Natural killer cell (primary cell): Measurements from ENCODE around the gene LDAH. TPM values are rescaled to one million over a fixed set of nuclear protein-coding genes. Genes with fewer than 3 reads are reported as not detected.

ENCODE experiments used
- ATAC-seq, 3 donors: fragments of 150-1000 bp in 2 of 3; fragments of 200-7000 bp in 1 of 3; cut with Tn5 transposase; 1 replicate in 1 of 3; 2 replicates in 2 of 3; pipeline ENCODE4 v1.10.0; 2021; ENCODE audit warnings: mild to moderate bottlenecking in 2 of 3, moderate library complexity in 2 of 3
- DNase-seq, 2 donors: peaks; one replicate each; pipeline versions ENCODE4 v3.0.0 to v3.0.0-alpha.2; 2013 to 2021; ENCODE audit warnings: mixed read lengths in 1 of 2
- H3K27ac ChIP-seq: one replicate; pipeline ENCODE4 v1.5.1; 2013; ENCODE audit warnings: mild to moderate bottlenecking, low read length
- H3K27me3 ChIP-seq: one replicate; pipeline ENCODE4 v1.6.1; 2013; ENCODE audit warnings: low read length; ENCODE audit not compliant: control insufficient read depth, insufficient read depth
- H3K36me3 ChIP-seq: one replicate; pipeline ENCODE4 v1.6.1; 2013; ENCODE audit warnings: low read length; ENCODE audit not compliant: control insufficient read depth, insufficient read depth
- H3K4me1 ChIP-seq: one replicate; pipeline ENCODE4 v1.6.1; 2013; ENCODE audit warnings: low read length; ENCODE audit not compliant: control insufficient read depth, insufficient read depth
- H3K4me3 ChIP-seq: one replicate; pipeline ENCODE4 v1.5.1; 2013; ENCODE audit warnings: low read length
- H3K9me3 ChIP-seq: one replicate; pipeline ENCODE4 v1.6.1; 2013; ENCODE audit warnings: low read length; ENCODE audit not compliant: control insufficient read depth, insufficient read depth
- H3K27ac Mint-ChIP-seq, 2 donors: one replicate each; pipeline ENCODE4 v1.8.0; 2022; ENCODE audit warnings: mild to moderate bottlenecking in 2 of 2, mixed read lengths in 2 of 2, moderate library complexity in 1 of 2
- H3K27me3 Mint-ChIP-seq, 2 donors: one replicate each; pipeline ENCODE4 v1.8.0; 2022; ENCODE audit warnings: low read depth in 2 of 2, mixed read lengths in 2 of 2
- H3K36me3 Mint-ChIP-seq: one replicate; pipeline ENCODE4 v1.8.0; 2022; ENCODE audit warnings: mixed read lengths
- H3K4me1 Mint-ChIP-seq, 2 donors: one replicate each; pipeline ENCODE4 v1.8.0; 2022; ENCODE audit warnings: mixed read lengths in 2 of 2
- H3K4me3 Mint-ChIP-seq: one replicate; pipeline ENCODE4 v1.8.0; 2022; ENCODE audit warnings: mild to moderate bottlenecking, moderate library complexity, mixed read lengths
- H3K9me3 Mint-ChIP-seq, 2 donors: one replicate each; pipeline ENCODE4 v1.8.0; 2022; ENCODE audit warnings: mixed read lengths in 2 of 2
- CTCF ChIP-seq: fragments of 200-600 bp; IDR thresholded peaks from one replicate; pipeline ENCODE4 v1.8.0; 2022; ENCODE audit warnings: antibody characterized with exemption
- WGBS: methylation state at CpG from one replicate; pipeline ENCODE4 v1.1.7; 2013; ENCODE audit warnings: missing lambda C conversion rate; ENCODE audit not compliant: insufficient coverage; 5-methylcytosine and 5-hydroxymethylcytosine counted together
- intact Hi-C: fragments of 100-400 bp; cut with micrococcal nuclease; formaldehyde crosslinking; loops from one replicate; pipeline ENCODE4 v1.14.2; 2022
- total RNA-seq, 4 donors: library from RNA; stranded (reverse); fragments of 120-200 nt in 1 of 4; gene quantifications; one replicate each; pipeline versions ENCODE4 v1.2.3 to v1.2.4, GENCODE V29; 2013 to 2022

Gene LDAH
- total RNA-seq, 3 donors from 2014 or later (not counting 1 experiment from before 2014, with no cell fraction given) = 14.5 to 25.6 (median 17.2) TPM

GRCh38 chr2:20707601-20708000 is 115.3 kb downstream of the LDAH start:
- no peak for ATAC-seq
- no peak for TF ChIP-seq CTCF
- Mint-ChIP-seq H3K4me3 (no peak overlapping the region), H3K27ac (no peak overlapping the region), H3K27me3 (no peaks in the 10 kb centered on the region), H3K4me1 (peaks cover 12 to 13% of the 10 kb centered on the region in 2 donors), H3K9me3 (no peaks in the 10 kb centered on the region), H3K36me3 (no peaks in the 10 kb centered on the region)
- WGBS = 95% methylated on average over 4 of the region's 4 CpGs
- H3K4me3 ChIP-seq = no peak overlapping the region
- H3K36me3 ChIP-seq = peaks cover 2% of the 10 kb centered on the region
- H3K9me3 ChIP-seq = no peaks in the 10 kb centered on the region
- no peaks in the 10 kb centered on the region for H3K4me1 ChIP-seq
- H3K27ac ChIP-seq = no peak overlapping the region
- intact Hi-C loops = no loop called here
- no peak for DNase-seq
- no peaks in the 10 kb centered on the region for H3K27me3 ChIP-seq

- intact Hi-C loops = no loop called here
Observed at GRCh38 chr2:20706786-20707185, 116.1 kb downstream of the LDAH start.

GRCh38 chr2:20706217-20706616 is 116.7 kb downstream of the LDAH start:
- no peak overlapping the region for H3K27ac Mint-ChIP-seq
- H3K27me3 Mint-ChIP-seq = no peaks in the 10 kb centered on the region
- no peak for TF ChIP-seq CTCF
- Histone ChIP-seq H3K9me3 (no peaks in the 10 kb centered on the region), H3K36me3 (peaks cover 2% of the 10 kb centered on the region), H3K27ac (no peak overlapping the region), H3K27me3 (no peaks in the 10 kb centered on the region), H3K4me3 (no peak overlapping the region), H3K4me1 (no peaks in the 10 kb centered on the region)
- H3K36me3 Mint-ChIP-seq = no peaks in the 10 kb centered on the region
- intact Hi-C loops = no loop called here
- H3K4me3 Mint-ChIP-seq = no peak overlapping the region
- peaks cover 12 to 13% of the 10 kb centered on the region in 2 donors for H3K4me1 Mint-ChIP-seq
- no peak for DNase-seq
- ATAC-seq = no peak
- WGBS = 100% methylated on average over 1 of the region's 2 CpGs
- H3K9me3 Mint-ChIP-seq = no peaks in the 10 kb centered on the region

More at GRCh38 chr2:20706786-20707185, 116.1 kb downstream of the LDAH start:
- H3K9me3 ChIP-seq = no peaks in the 10 kb centered on the region
- H3K27ac ChIP-seq = no peak overlapping the region
- H3K36me3 ChIP-seq = peaks cover 2% of the 10 kb centered on the region
- Mint-ChIP-seq H3K27ac (no peak overlapping the region), H3K9me3 (no peaks in the 10 kb centered on the region), H3K4me3 (no peak overlapping the region), H3K4me1 (peaks cover 12 to 13% of the 10 kb centered on the region in 2 donors), H3K36me3 (no peaks in the 10 kb centered on the region), H3K27me3 (no peaks in the 10 kb centered on the region)
- 97% methylated on average over 3 of the region's 3 CpGs for WGBS
- no peak overlapping the region for H3K4me3 ChIP-seq
- TF ChIP-seq CTCF = no peak
- no peak for ATAC-seq
- no peak for DNase-seq
- no peaks in the 10 kb centered on the region for H3K4me1 ChIP-seq
- H3K27me3 ChIP-seq = no peaks in the 10 kb centered on the region

- DNase-seq = no peak
- Histone ChIP-seq H3K4me3 (no peak overlapping the region), H3K9me3 (no peaks in the 10 kb centered on the region), H3K4me1 (no peaks in the 10 kb centered on the region), H3K36me3 (peaks cover 2% of the 10 kb centered on the region), H3K27me3 (no peaks in the 10 kb centered on the region), H3K27ac (no peak overlapping the region)
- 96% methylated on average over 1 of the region's 1 CpG for WGBS
- ATAC-seq = no peak
- Mint-ChIP-seq H3K27me3 (no peaks in the 10 kb centered on the region), H3K36me3 (no peaks in the 10 kb centered on the region), H3K4me3 (no peak overlapping the region), H3K9me3 (no peaks in the 10 kb centered on the region), H3K4me1 (peaks cover 6 to 12% of the 10 kb centered on the region in 2 donors), H3K27ac (no peak overlapping the region)
- intact Hi-C loops = no loop called here
- no peak for TF ChIP-seq CTCF
Observed at GRCh38 chr2:20704886-20705285, 118.0 kb downstream of the LDAH start.
